NCI-H1436 (cell line): ENCODE results near the gene DUSP21.
"Not testable (repeated sequence)": the region's sequence is repeated elsewhere in the genome, so short reads cannot be mapped to it uniquely, and the experiment has no call there.

Experiments
- DNase-seq: peaks from one replicate; lab custom pipeline; 2025; lab: John Stamatoyannopoulos, UW

Gene DUSP21

GRCh38 chrX:44876086-44876485 lies 32.3 kb downstream of the DUSP21 start:
- no peak for DNase-seq

GRCh38 chrX:44876767-44877166 lies 32.9 kb downstream of the DUSP21 start:
- no peak for DNase-seq

DNA sequence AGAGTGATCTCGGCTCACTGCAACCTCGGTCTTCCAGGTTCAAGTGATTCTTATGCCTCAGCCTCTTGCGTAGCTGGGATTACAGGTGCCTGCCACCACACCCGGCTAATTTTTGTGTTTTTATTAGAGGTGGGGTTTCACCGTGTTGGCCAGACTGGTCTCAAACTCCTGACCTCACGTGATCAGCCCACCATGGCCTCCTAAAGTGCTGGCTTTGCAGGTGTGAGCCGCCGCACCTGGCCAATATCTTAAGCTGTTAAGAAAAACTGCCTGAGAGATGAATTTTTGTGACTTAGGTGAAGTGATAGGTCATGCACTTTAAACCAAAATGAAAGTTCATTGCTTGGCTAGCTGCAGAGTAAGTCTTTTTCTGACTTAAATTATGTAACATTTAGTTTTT lies 35.0 kb downstream of the DUSP21 start:
- DNase-seq, result no peak

DNA sequence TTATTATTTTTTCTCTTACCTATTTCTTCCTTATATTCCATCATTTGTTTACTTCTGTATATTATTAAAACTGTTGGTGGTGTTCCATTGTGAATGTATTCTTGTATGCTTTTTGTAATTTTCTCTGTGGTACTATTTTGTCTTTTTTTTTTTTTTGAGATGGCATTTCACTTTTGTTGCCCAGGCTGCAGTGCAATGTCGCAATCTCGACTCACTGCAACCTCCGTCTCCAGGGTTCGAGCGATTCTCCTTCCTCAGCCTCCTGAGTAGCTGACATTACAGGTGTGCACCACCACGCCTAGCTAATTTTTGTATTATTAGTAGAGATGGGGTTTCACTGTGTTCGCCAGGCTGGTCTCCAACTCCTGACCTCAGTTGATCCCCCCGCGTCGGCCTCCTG lies 37.7 kb downstream of the DUSP21 start:
- no peak for DNase-seq

GRCh38 chrX:44882635-44883034 lies 38.8 kb downstream of the DUSP21 start:
- no peak for DNase-seq

- DNase-seq, result no peak
Observed at GRCh38 chrX:44884944-44885343, 41.1 kb downstream of the DUSP21 start.

GRCh38 chrX:44889824-44890223 lies 46.0 kb downstream of the DUSP21 start:
- DNase-seq, result no peak

DNA sequence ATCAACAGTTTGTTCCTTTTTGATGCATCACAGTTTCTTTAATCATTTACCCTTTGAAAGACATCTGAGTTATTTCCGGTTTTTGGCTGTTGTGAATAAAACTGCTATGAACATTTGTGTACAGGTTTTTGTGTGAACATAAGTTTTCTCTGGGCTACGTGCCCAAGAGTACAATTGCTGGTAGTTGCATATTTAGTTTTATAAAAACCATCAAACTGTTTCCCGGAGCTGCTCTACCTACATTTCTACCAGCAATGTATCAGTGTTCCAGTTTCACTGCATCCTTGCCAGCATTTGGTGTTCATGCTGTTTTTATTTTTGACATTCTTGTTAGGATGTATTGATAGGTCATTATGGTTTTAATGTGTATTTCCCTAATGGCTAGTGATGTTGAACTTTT lies 46.4 kb downstream of the DUSP21 start:
- DNase-seq, result no peak

GRCh38 chrX:44890687-44891086 lies 46.9 kb downstream of the DUSP21 start:
- not testable (repeated sequence) for DNase-seq

DNA sequence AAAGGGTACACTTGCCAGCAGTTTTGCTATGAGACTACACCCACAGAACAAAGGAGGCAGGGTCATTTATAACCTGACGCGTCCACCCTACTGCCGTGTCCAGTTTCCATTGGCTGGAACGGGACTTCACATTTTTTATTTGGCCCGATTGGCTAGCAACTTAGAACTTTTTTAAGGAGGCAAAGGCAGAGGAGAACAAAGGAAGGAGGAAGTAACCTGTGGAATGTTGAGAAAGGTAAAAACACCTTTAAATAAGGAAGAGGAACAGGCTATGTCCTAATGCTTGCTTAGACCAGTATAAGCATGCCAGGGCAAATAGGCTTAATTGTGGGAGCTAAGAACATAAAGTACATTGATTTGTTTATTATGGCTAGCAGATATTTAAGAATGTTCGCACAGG lies 47.8 kb downstream of the DUSP21 start:
- no peak for DNase-seq
